ENCODE data around the gene BLMH. TPM values are rescaled to one million over a fixed set of nuclear protein-coding genes. Genes with fewer than 3 reads are reported as not detected.

Gene BLMH
- total and polyA plus RNA-seq, 2 donors (not counting 3 experiments of a cell fraction or from before 2014, with no cell fraction given): 24.6 to 65.8 TPM

DNA sequence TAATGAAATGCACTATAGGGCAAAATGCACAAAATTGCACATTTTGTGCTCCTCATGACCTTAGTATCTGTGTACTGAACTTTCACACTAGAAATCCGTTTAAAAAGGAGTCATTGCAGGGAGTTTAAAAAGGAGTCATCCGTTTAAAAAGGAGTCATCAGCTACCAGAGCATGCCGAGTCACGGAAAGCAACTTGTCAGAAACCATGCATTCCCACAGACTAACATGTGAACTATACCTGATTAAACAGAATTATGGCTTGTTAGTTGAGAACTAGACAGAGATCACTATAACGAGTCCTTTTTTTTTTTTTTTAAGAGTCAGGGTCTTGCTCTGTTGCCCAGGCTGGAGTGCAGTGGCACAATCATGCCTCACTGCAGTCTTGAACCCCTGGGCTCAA is 92.1 kb downstream of the BLMH start:
- no peak overlapping the region for H3K9ac ChIP-seq (replicated peaks; ENCODE audit: extremely low read depth, insufficient read depth, low read length)
- no peaks in the 10 kb centered on the region for H3K9me3 ChIP-seq (replicated peaks; ENCODE audit: control insufficient read depth, insufficient read depth, low read length)
- H3K4me2 ChIP-seq (ENCODE audit: insufficient read depth, low read length): no peak overlapping the region
- dilution Hi-C loops (cut with MboI; ENCODE audit: extremely low pct_ligation_motif_present, low sequenced_read_pairs) (no loop called here), intact Hi-C loops (cut with micrococcal nuclease) (no loop called here)
- H3K27ac ChIP-seq (ENCODE audit: insufficient read depth, low read depth, low read length): no peak overlapping the region
- no peaks in the 10 kb centered on the region for H3K79me2 ChIP-seq (ENCODE audit: control insufficient read depth, insufficient read depth, low read length)
- no peaks in the 10 kb centered on the region for H3K27me3 ChIP-seq (ENCODE audit: control insufficient read depth in 2 of 2, insufficient read depth in 2 of 2, low read length in 2 of 2)
- TF ChIP-seq, protein P1, sequence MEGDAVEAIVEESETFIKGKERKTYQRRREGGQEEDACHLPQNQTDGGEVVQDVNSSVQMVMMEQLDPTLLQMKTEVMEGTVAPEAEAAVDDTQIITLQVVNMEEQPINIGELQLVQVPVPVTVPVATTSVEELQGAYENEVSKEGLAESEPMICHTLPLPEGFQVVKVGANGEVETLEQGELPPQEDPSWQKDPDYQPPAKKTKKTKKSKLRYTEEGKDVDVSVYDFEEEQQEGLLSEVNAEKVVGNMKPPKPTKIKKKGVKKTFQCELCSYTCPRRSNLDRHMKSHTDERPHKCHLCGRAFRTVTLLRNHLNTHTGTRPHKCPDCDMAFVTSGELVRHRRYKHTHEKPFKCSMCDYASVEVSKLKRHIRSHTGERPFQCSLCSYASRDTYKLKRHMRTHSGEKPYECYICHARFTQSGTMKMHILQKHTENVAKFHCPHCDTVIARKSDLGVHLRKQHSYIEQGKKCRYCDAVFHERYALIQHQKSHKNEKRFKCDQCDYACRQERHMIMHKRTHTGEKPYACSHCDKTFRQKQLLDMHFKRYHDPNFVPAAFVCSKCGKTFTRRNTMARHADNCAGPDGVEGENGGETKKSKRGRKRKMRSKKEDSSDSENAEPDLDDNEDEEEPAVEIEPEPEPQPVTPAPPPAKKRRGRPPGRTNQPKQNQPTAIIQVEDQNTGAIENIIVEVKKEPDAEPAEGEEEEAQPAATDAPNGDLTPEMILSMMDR (IDR thresholded peaks at IDR 0.05; ENCODE audit: extremely low read depth in 1 of 2, insufficient read depth in 1 of 2, low read depth in 1 of 2, low read length in 2 of 2): no peak
- TF ChIP-seq POLR2AphosphoS5 (IDR thresholded peaks at IDR 0.05; ENCODE audit: insufficient read depth, low read depth, low read length) (no peak), FOS (IDR thresholded peaks at IDR 0.05; ENCODE audit: borderline replicate concordance, insufficient read depth, low read length) (no peak), GATA2 (IDR thresholded peaks at IDR 0.05; ENCODE audit: insufficient read depth, insufficient read length, low read depth, low read length) (no peak), JUN (IDR thresholded peaks at IDR 0.05; ENCODE audit: borderline replicate concordance, insufficient read depth, insufficient read length, low read depth) (no peak), EZH2 (IDR thresholded peaks at IDR 0.05; ENCODE audit: borderline replicate concordance, low read depth, low read length, severe bottlenecking) (no peak), POLR2A (IDR thresholded peaks at IDR 0.05; ENCODE audit: low read depth, low read length) (no peak), MYC (IDR thresholded peaks at IDR 0.05; ENCODE audit: low read depth, low read length) (no peak)
- TF ChIP-seq, protein P2, sequence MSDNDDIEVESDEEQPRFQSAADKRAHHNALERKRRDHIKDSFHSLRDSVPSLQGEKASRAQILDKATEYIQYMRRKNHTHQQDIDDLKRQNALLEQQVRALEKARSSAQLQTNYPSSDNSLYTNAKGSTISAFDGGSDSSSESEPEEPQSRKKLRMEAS (IDR thresholded peaks at IDR 0.05; ENCODE audit: insufficient read depth, insufficient read length): no peak
- H3K4me3 ChIP-seq (replicated peaks in 1 of 3; ENCODE audit: insufficient read depth in 1 of 3, low read depth in 1 of 3, low read length in 3 of 3): no peak overlapping the region
- no TSS peak for BruUV-seq (replicated peaks)
- no peaks in the 10 kb centered on the region for H3K9me1 ChIP-seq (replicated peaks; ENCODE audit: control insufficient read depth, extremely low read depth, insufficient read depth, low read length)
- no peaks in the 10 kb centered on the region for H4K20me1 ChIP-seq (replicated peaks; ENCODE audit: control insufficient read depth, extremely low read depth, insufficient read depth, low read length)
- H3K4me1 ChIP-seq (ENCODE audit: control insufficient read depth, extremely low read depth, insufficient read depth, low read length): peaks cover 18% of the 10 kb centered on the region
- no peak overlapping the region for H2AFZ ChIP-seq (ENCODE audit: low read depth, low read length)
- DNase-seq (ENCODE audit: low read depth, low spot score) (no peak), FAIRE-seq (no peak)
- ChIA-PET CTCF (no interaction called here), POLR2A (no interaction called here)
- no peaks in the 10 kb centered on the region for H3K36me3 ChIP-seq (ENCODE audit: control insufficient read depth in 2 of 2, extremely low read depth in 1 of 2, insufficient read depth in 2 of 2, low read length in 2 of 2)

Small RNAs within 50 kb of the gene (small RNA-seq; reads per million reads assigned to genes)
- gene RF00154 (ENCODE audit: insufficient read depth, insufficient read length, low read depth, low replicate concordance) (4.8 reads per million, percentile 36 among the genes with 10 or more reads in this experiment), gene RNU6-1267P (ENCODE audit: insufficient read depth, insufficient read length, low read depth, low replicate concordance) (not detected)

Other genes with a start within 250 kb of the BLMH start
- 28.4 and 29.1 TPM in 2 replicates for gene NSRP1, start 175.1 kb downstream of the BLMH start, total RNA-seq
- gene NSRP1, start 175.1 kb downstream of the BLMH start, polyA plus RNA-seq: 6.9 and 11.2 TPM in 2 replicates
- not detected in 2 replicates for gene SLC6A4, start 56.2 kb downstream of the BLMH start, total RNA-seq
- gene SLC6A4, start 56.2 kb downstream of the BLMH start, polyA plus RNA-seq: 0.18 and 0.25 TPM in 2 replicates
- gene TMIGD1, start 42.1 kb upstream of the BLMH start, total RNA-seq: not detected in 2 replicates
- not detected in 2 replicates for gene TMIGD1, start 42.1 kb upstream of the BLMH start, polyA plus RNA-seq
- 63.6 and 68.0 TPM in 2 replicates for gene CPD, start 87.0 kb upstream of the BLMH start, total RNA-seq
- gene CPD, start 87.0 kb upstream of the BLMH start, polyA plus RNA-seq: 15.7 and 18.3 TPM in 2 replicates
- 41.0 and 43.8 TPM in 2 replicates for gene GOSR1, start 185.5 kb upstream of the BLMH start, total RNA-seq
- gene GOSR1, start 185.5 kb upstream of the BLMH start, polyA plus RNA-seq: 8.5 and 13.8 TPM in 2 replicates

Data from endothelial cell of umbilical vein (primary cell).